ENCODE measurements around the gene TBC1D14. TPM values are rescaled to one million over a fixed set of nuclear protein-coding genes. Genes with fewer than 3 reads are reported as not detected.
A peak's percentile ranks its signal among the peaks of the same experiment; 100 is the strongest.
"Not testable (repeated sequence)": the region's sequence is repeated elsewhere in the genome, so short reads cannot be mapped to it uniquely, and the experiment has no call there.

Gene TBC1D14
- total RNA-seq, 1 experiment from 2014 or later: 153 TPM

- no peak for DNase-seq (ENCODE audit: low read depth, low spot score)
- in situ Hi-C loops (cut with HindIII; ENCODE audit: low pct_unique_long_range_greater_than_20kb, low sequenced_read_pairs): no loop called here
These were observed 62.1 kb downstream of the TBC1D14 start for GRCh38 chr4:6971536-6972374.

GRCh38 chr4:6972375-6972650 is 62.7 kb downstream of the TBC1D14 start:
- no peak for DNase-seq (ENCODE audit: low read depth, low spot score)
- in situ Hi-C loops (cut with HindIII; ENCODE audit: low pct_unique_long_range_greater_than_20kb, low sequenced_read_pairs): no loop called here

- in situ Hi-C loops (cut with HindIII; ENCODE audit: low pct_unique_long_range_greater_than_20kb, low sequenced_read_pairs): no loop called here
- peak; percentile 92 for DNase-seq (ENCODE audit: low read depth, low spot score)
These were observed 63.3 kb downstream of the TBC1D14 start for GRCh38 chr4:6972911-6973310.

- in situ Hi-C loops (cut with HindIII; ENCODE audit: low pct_unique_long_range_greater_than_20kb, low sequenced_read_pairs): no loop called here
- DNase-seq (ENCODE audit: low read depth, low spot score): peak; percentile 93
These were observed 64.7 kb downstream of the TBC1D14 start for GRCh38 chr4:6974138-6974848.

GRCh38 chr4:6977846-6978245 is 68.2 kb downstream of the TBC1D14 start:
- in situ Hi-C loops (cut with HindIII; ENCODE audit: low pct_unique_long_range_greater_than_20kb, low sequenced_read_pairs); DNase-seq (ENCODE audit: low read depth, low spot score): not testable (repeated sequence)

- DNase-seq (ENCODE audit: low read depth, low spot score): no peak
- in situ Hi-C loops (cut with HindIII; ENCODE audit: low pct_unique_long_range_greater_than_20kb, low sequenced_read_pairs): no loop called here
These were observed 74.0 kb downstream of the TBC1D14 start for GRCh38 chr4:6983544-6984142.

- DNase-seq (ENCODE audit: low read depth, low spot score): no peak
- in situ Hi-C loops (cut with HindIII; ENCODE audit: low pct_unique_long_range_greater_than_20kb, low sequenced_read_pairs): no loop called here
These were observed 75.2 kb downstream of the TBC1D14 start for GRCh38 chr4:6984612-6985425.

- DNase-seq (ENCODE audit: low read depth, low spot score): peak; percentile 78
- in situ Hi-C loops (cut with HindIII; ENCODE audit: low pct_unique_long_range_greater_than_20kb, low sequenced_read_pairs): no loop called here
These were observed 76.6 kb downstream of the TBC1D14 start for GRCh38 chr4:6986072-6986780.

- in situ Hi-C loops (cut with HindIII; ENCODE audit: low pct_unique_long_range_greater_than_20kb, low sequenced_read_pairs): no loop called here
These were observed 77.4 kb downstream of the TBC1D14 start for GRCh38 chr4:6986781-6987587.

GRCh38 chr4:6987588-6987961 is 77.9 kb downstream of the TBC1D14 start:
- in situ Hi-C loops (cut with HindIII; ENCODE audit: low pct_unique_long_range_greater_than_20kb, low sequenced_read_pairs): no loop called here
- DNase-seq (ENCODE audit: low read depth, low spot score): no peak

More at GRCh38 chr4:6986781-6987587, 77.4 kb downstream of the TBC1D14 start:
- peak; percentile 92 for DNase-seq (ENCODE audit: low read depth, low spot score)

- no peak for DNase-seq (ENCODE audit: low read depth, low spot score)
- in situ Hi-C loops (cut with HindIII; ENCODE audit: low pct_unique_long_range_greater_than_20kb, low sequenced_read_pairs): no loop called here
These were observed 78.5 kb downstream of the TBC1D14 start for GRCh38 chr4:6988016-6988715.

- DNase-seq (ENCODE audit: low read depth, low spot score): no peak
- in situ Hi-C loops (cut with HindIII; ENCODE audit: low pct_unique_long_range_greater_than_20kb, low sequenced_read_pairs): no loop called here
These were observed 79.8 kb downstream of the TBC1D14 start for GRCh38 chr4:6989331-6989923.

- DNase-seq (ENCODE audit: low read depth, low spot score): peak; percentile 26
- in situ Hi-C loops (cut with HindIII; ENCODE audit: low pct_unique_long_range_greater_than_20kb, low sequenced_read_pairs): no loop called here
These were observed 81.0 kb downstream of the TBC1D14 start for GRCh38 chr4:6990661-6991060.

GRCh38 chr4:6991249-6991648 is 81.6 kb downstream of the TBC1D14 start:
- in situ Hi-C loops (cut with HindIII; ENCODE audit: low pct_unique_long_range_greater_than_20kb, low sequenced_read_pairs): no loop called here
- no peak for DNase-seq (ENCODE audit: low read depth, low spot score)

GRCh38 chr4:6991771-6992557 is 82.3 kb downstream of the TBC1D14 start:
- peak; percentile 47 for DNase-seq (ENCODE audit: low read depth, low spot score)
- in situ Hi-C loops (cut with HindIII; ENCODE audit: low pct_unique_long_range_greater_than_20kb, low sequenced_read_pairs): no loop called here
